ENCODE data around the gene MYO6.

The MYO6 gene

DNA sequence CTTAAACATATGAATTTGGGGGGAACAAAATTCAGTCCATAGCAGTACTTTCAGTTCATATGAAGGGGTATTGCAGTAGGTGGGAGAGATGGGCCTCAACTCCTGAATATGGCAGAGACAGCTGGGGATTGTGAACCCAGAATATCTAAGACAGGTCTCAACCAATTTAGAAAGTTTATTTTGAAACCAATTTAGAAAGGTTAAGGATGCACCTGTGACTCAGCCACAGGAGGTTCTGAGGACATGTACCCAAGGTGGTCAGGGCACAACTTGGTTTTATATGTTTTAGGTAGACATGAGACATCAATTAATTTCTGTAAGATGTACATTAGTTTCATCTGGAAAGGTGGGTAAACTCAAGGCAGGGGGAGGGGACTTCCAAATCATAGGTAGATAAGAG lies 59.5 kb downstream of the MYO6 start:
- CTCF ChIA-PET, result no interaction called here
- H3K9me3 ChIP-seq (ENCODE audit: control insufficient read depth, insufficient read depth, low read depth, low read length), result no peaks in the 10 kb centered on the region
- TF ChIP-seq MZF1 (tag by site-specific recombination; IDR thresholded peaks at IDR 0.05; ENCODE audit: borderline replicate concordance) (no peak), ZNF776 (tag by site-specific recombination; IDR thresholded peaks at IDR 0.05; ENCODE audit: borderline replicate concordance) (no peak), ZNF274 (IDR thresholded peaks at IDR 0.05; ENCODE audit: low read length) (no peak), ZNF274 (tag by site-specific recombination; IDR thresholded peaks at IDR 0.05; ENCODE audit: borderline replicate concordance) (no peak), SALL2 (tag by site-specific recombination; IDR thresholded peaks at IDR 0.05; ENCODE audit: borderline replicate concordance) (no peak), ZNF302 (tag by site-specific recombination; IDR thresholded peaks at IDR 0.05; ENCODE audit: low read depth) (no peak), ZNF24 (tag by site-specific recombination; IDR thresholded peaks at IDR 0.05) (no peak), KLF1 (tag by site-specific recombination; IDR thresholded peaks at IDR 0.05) (no peak), ZNF558 (tag by site-specific recombination; IDR thresholded peaks at IDR 0.05) (no peak), ZNF184 (tag by site-specific recombination; IDR thresholded peaks at IDR 0.05) (no peak), REPIN1 (tag by site-specific recombination; IDR thresholded peaks at IDR 0.05; ENCODE audit: low read depth) (no peak), ZBTB1 (tag by site-specific recombination; IDR thresholded peaks at IDR 0.05) (no peak), ZNF677 (tag by site-specific recombination; IDR thresholded peaks at IDR 0.05) (no peak), ZSCAN30 (tag by site-specific recombination; IDR thresholded peaks at IDR 0.05) (no peak), GLI4 (tag by site-specific recombination; IDR thresholded peaks at IDR 0.05) (no peak)
- TF ChIP-seq, protein P1, sequence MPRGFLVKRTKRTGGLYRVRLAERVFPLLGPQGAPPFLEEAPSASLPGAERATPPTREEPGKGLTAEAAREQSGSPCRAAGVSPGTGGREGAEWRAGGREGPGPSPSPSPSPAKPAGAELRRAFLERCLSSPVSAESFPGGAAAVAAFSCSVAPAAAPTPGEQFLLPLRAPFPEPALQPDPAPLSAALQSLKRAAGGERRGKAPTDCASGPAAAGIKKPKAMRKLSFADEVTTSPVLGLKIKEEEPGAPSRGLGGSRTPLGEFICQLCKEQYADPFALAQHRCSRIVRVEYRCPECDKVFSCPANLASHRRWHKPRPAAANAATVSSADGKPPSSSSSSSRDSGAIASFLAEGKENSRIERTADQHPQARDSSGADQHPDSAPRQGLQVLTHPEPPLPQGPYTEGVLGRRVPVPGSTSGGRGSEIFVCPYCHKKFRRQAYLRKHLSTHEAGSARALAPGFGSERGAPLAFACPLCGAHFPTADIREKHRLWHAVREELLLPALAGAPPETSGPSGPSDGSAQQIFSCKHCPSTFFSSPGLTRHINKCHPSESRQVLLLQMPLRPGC (tag by site-specific recombination; IDR thresholded peaks at IDR 0.05), result no peak
- TF ChIP-seq, protein P2, sequence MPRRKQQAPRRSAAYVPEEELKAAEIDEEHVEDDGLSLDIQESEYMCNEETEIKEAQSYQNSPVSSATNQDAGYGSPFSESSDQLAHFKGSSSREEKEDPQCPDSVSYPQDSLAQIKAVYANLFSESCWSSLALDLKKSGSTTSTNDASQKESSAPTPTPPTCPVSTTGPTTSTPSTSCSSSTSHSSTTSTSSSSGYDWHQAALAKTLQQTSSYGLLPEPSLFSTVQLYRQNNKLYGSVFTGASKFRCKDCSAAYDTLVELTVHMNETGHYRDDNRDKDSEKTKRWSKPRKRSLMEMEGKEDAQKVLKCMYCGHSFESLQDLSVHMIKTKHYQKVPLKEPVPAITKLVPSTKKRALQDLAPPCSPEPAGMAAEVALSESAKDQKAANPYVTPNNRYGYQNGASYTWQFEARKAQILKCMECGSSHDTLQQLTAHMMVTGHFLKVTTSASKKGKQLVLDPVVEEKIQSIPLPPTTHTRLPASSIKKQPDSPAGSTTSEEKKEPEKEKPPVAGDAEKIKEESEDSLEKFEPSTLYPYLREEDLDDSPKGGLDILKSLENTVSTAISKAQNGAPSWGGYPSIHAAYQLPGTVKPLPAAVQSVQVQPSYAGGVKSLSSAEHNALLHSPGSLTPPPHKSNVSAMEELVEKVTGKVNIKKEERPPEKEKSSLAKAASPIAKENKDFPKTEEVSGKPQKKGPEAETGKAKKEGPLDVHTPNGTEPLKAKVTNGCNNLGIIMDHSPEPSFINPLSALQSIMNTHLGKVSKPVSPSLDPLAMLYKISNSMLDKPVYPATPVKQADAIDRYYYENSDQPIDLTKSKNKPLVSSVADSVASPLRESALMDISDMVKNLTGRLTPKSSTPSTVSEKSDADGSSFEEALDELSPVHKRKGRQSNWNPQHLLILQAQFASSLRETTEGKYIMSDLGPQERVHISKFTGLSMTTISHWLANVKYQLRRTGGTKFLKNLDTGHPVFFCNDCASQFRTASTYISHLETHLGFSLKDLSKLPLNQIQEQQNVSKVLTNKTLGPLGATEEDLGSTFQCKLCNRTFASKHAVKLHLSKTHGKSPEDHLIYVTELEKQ (tag by site-specific recombination; IDR thresholded peaks at IDR 0.05; ENCODE audit: borderline replicate concordance), result no peak
- TF ChIP-seq, protein P3, sequence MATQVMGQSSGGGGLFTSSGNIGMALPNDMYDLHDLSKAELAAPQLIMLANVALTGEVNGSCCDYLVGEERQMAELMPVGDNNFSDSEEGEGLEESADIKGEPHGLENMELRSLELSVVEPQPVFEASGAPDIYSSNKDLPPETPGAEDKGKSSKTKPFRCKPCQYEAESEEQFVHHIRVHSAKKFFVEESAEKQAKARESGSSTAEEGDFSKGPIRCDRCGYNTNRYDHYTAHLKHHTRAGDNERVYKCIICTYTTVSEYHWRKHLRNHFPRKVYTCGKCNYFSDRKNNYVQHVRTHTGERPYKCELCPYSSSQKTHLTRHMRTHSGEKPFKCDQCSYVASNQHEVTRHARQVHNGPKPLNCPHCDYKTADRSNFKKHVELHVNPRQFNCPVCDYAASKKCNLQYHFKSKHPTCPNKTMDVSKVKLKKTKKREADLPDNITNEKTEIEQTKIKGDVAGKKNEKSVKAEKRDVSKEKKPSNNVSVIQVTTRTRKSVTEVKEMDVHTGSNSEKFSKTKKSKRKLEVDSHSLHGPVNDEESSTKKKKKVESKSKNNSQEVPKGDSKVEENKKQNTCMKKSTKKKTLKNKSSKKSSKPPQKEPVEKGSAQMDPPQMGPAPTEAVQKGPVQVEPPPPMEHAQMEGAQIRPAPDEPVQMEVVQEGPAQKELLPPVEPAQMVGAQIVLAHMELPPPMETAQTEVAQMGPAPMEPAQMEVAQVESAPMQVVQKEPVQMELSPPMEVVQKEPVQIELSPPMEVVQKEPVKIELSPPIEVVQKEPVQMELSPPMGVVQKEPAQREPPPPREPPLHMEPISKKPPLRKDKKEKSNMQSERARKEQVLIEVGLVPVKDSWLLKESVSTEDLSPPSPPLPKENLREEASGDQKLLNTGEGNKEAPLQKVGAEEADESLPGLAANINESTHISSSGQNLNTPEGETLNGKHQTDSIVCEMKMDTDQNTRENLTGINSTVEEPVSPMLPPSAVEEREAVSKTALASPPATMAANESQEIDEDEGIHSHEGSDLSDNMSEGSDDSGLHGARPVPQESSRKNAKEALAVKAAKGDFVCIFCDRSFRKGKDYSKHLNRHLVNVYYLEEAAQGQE (tag by site-specific recombination; IDR thresholded peaks at IDR 0.05), result no peak
- H3K36me3 ChIP-seq (ENCODE audit: control insufficient read depth in 2 of 2, insufficient read depth in 1 of 2, low read length in 2 of 2), result peaks cover 0 to 3% of the 10 kb centered on the region in 2 experiments; a peak in 1 of 3 replicates
- POLR2A ChIA-PET, result no interaction called here
- H3K27ac ChIP-seq (ENCODE audit: extremely low read depth, low read depth, low read length), result no peak overlapping the region
- H3K4me1 ChIP-seq (ENCODE audit: control insufficient read depth, insufficient read depth, low read length), result peaks cover 3% of the 10 kb centered on the region; the same call in 1 of the 2 replicates
- H3K4me3 ChIP-seq (ENCODE audit: low read depth, low read length), result no peak overlapping the region

DNA sequence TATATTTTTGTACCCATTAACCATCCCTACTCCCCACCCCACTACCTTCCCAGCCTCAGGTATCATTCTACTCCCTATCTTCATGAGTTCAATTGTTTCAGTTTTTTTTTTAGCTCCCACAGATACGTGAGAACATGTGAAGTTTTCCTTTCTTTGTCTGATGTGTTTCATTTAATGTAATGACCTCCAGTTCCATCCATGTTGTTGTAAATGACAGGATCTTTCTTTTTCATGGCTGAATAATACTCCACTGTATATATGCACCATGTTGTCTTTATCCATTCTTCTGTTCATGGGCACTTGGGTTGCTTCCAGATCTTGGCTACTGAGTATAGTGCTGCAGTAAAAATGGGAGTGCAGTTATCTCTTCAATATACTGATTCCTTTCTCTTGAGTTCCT lies 63.5 kb downstream of the MYO6 start:
- peaks cover 3% of the 10 kb centered on the region; the same call in 1 of the 2 replicates for H3K4me1 ChIP-seq (ENCODE audit: control insufficient read depth, insufficient read depth, low read length)
- ChIA-PET CTCF (no interaction called here), POLR2A (no interaction called here)
- H3K9me3 ChIP-seq (ENCODE audit: control insufficient read depth, insufficient read depth, low read depth, low read length), result no peaks in the 10 kb centered on the region
- H3K36me3 ChIP-seq (ENCODE audit: control insufficient read depth in 2 of 2, insufficient read depth in 1 of 2, low read length in 2 of 2), result peaks cover 0 to 3% of the 10 kb centered on the region in 2 experiments; a peak in 1 of 3 replicates
- H3K4me3 ChIP-seq (ENCODE audit: low read depth, low read length), result no peak overlapping the region
- H3K27ac ChIP-seq (ENCODE audit: extremely low read depth, low read depth, low read length), result no peak overlapping the region
- TF ChIP-seq ZNF391 (tag by site-specific recombination; IDR thresholded peaks at IDR 0.05; ENCODE audit: borderline replicate concordance, low read depth) (no peak), ZNF843 (tag by site-specific recombination; IDR thresholded peaks at IDR 0.05) (no peak), HOXD13 (CRISPR knock-in tag; IDR thresholded peaks at IDR 0.05; ENCODE audit: borderline replicate concordance) (no peak), ZNF146 (tag by site-specific recombination; IDR thresholded peaks at IDR 0.05) (peak; percentile 95), ZNF202 (tag by site-specific recombination; IDR thresholded peaks at IDR 0.05; ENCODE audit: borderline replicate concordance) (no peak), TRIM28 (IDR thresholded peaks at IDR 0.05; ENCODE audit: borderline replicate concordance, low read length) (no peak), REPIN1 (tag by site-specific recombination; IDR thresholded peaks at IDR 0.05; ENCODE audit: low read depth) (no peak), ZFHX2 (tag by site-specific recombination; conservative IDR thresholded peaks at IDR 0.05) (no peak), ZNF76 (tag by site-specific recombination; IDR thresholded peaks at IDR 0.05; ENCODE audit: borderline replicate concordance, low read depth) (no peak), ZNF341 (tag by site-specific recombination; IDR thresholded peaks at IDR 0.05; ENCODE audit: low read depth) (no peak), ZNF184 (tag by site-specific recombination; IDR thresholded peaks at IDR 0.05) (no peak)
